ENCODE results near the gene PATE2.

Gene PATE2

DNA sequence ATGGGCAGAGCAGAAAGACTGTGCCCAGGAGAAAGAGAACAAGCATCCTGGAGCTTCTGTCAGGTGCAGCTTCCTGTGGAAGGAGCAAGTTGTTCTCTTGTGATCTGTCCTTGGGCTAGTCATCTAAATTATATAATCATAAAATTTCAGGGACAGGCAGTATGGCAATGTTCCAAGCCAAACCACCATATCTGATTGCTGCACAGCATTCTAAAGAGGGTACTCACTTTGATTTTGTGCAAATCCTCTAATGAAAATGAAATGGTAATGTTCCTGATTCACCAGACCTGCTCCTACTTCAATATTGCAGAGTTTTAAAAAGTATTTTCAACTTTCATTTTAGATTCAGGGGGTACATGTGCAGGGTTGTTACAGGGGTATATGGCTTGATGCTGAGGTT is at the start of gene PATE2:
PATE2 (minus strand) TSS at position 101 of the 400 bp plus-strand sequence; CDS start at position 46, 55 bp downstream.
- no peak for DNase-seq (ENCODE audit: low read depth)
- TF ChIP-seq, protein P1, sequence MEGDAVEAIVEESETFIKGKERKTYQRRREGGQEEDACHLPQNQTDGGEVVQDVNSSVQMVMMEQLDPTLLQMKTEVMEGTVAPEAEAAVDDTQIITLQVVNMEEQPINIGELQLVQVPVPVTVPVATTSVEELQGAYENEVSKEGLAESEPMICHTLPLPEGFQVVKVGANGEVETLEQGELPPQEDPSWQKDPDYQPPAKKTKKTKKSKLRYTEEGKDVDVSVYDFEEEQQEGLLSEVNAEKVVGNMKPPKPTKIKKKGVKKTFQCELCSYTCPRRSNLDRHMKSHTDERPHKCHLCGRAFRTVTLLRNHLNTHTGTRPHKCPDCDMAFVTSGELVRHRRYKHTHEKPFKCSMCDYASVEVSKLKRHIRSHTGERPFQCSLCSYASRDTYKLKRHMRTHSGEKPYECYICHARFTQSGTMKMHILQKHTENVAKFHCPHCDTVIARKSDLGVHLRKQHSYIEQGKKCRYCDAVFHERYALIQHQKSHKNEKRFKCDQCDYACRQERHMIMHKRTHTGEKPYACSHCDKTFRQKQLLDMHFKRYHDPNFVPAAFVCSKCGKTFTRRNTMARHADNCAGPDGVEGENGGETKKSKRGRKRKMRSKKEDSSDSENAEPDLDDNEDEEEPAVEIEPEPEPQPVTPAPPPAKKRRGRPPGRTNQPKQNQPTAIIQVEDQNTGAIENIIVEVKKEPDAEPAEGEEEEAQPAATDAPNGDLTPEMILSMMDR (IDR thresholded peaks at IDR 0.05; ENCODE audit: low read length, missing control alignments) = no peak

DNA sequence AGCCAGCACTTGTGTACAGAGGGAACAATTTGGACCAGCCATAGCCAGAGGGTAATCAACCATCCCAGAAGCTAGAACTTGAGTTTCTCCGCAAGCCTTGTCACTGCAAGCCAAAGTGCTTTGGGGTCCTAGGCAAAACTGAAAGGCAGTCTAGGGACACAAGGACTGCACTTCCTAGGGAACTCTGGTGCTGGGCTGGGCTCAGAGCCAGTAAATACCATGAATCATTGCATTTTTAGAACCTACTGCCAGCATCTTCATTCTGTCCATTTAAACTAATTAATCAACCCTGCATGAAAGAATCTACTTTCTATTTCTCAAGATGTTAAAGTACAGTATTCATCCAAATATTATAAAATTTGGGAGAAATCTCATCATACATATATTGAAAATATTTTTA is 29.3 kb upstream of the PATE2 start:
- peak; percentile 14 for DNase-seq (ENCODE audit: low read depth)
- no peak overlapping the region for H3K4me3 ChIP-seq (replicated peaks; ENCODE audit: low read depth, low read length)
- TF ChIP-seq, protein P1 (IDR thresholded peaks at IDR 0.05; ENCODE audit: low read length, missing control alignments) = no peak

More for the DNA sequence above, at the start of gene PATE2:
- H3K4me3 ChIP-seq (replicated peaks; ENCODE audit: low read depth, low read length) = no peak within 1 kb of the TSS

DNA sequence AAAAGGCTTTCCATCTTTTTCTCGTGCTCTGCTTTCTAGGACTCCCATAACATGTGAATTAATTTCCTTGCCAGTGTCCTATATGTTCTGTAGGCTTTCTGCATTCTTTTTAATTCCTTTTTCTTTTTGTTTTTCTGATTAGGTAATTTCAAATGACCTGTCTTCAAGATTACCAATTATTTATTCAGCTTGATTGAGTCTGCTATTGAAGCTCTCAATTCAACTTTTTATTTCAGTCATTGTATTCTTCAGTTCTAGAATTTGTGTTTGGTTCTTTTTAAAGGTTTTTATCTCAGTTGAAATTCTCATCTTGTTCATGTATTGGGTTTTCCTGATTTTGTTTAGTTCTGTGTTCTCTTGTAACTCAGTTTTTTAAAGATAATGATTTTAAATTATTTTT is 23.8 kb upstream of the PATE2 start:
- TF ChIP-seq, protein P1 (IDR thresholded peaks at IDR 0.05; ENCODE audit: low read length, missing control alignments) = no peak
- DNase-seq (ENCODE audit: low read depth) = no peak
- no peak overlapping the region for H3K4me3 ChIP-seq (replicated peaks; ENCODE audit: low read depth, low read length)

DNA sequence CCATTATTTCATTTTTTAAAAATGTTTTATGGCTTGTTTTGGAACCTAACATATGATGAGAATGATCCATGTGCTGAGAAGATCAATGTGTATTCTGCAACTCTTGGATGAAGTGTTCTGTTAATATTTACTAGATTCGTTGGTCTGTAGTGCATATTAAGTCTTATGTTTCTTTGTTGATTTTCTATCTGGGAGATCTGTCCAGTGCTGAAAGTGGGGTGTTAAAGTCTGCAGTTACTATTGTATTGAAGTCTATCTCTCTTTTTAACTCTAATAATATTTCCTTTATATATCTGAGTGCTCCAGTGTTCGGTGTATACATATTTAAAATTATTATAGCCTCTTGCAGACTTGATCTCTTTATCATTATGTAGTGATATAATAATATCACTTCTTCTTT is 21.2 kb upstream of the PATE2 start:
- DNase-seq (ENCODE audit: low read depth) = no peak
- TF ChIP-seq, protein P1 (IDR thresholded peaks at IDR 0.05; ENCODE audit: low read length, missing control alignments) = no peak
- no peak overlapping the region for H3K4me3 ChIP-seq (replicated peaks; ENCODE audit: low read depth, low read length)

DNA sequence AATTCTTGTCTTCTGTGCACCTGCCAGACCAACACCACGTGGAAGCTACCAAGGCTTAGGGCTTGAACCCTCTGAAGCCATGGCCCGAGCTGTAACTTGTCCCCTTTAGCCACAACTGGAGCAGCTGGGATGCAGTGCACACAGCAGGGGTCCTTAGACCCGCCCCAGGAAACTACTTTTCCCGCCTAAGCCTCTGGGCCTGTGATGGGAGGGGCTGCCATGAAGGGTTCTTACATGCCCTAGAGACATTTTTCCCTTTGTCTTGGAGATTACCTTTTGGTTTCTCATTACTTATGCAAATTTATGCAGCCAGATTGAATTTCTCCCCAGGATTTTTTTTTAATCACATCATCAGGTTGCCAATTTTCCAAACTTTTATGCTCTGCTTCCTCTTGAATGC is 19.0 kb upstream of the PATE2 start:
- TF ChIP-seq, protein P1 (IDR thresholded peaks at IDR 0.05; ENCODE audit: low read length, missing control alignments) = no peak
- no peak for DNase-seq (ENCODE audit: low read depth)
- H3K4me3 ChIP-seq (replicated peaks; ENCODE audit: low read depth, low read length) = no peak overlapping the region

DNA sequence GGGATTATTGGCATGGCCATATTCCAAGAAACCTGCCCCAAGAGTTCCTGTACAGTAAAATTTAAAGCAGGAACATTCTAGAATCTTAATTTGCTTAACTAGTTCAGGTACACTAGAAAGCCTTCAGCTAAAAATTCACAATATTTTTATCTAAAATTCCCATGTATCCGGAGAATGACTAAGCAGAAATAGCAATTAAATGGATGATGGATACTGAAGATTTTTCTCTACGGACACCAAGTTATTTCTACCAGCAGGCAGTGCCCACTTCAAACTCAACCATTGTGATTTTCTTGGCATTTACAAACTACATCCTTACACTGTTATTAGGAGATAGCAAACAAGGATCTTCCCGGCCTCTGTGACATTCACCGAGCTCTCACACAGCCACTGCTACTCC is 12.2 kb upstream of the PATE2 start:
- no peak for DNase-seq (ENCODE audit: low read depth)
- no peak overlapping the region for H3K4me3 ChIP-seq (replicated peaks; ENCODE audit: low read depth, low read length)
- TF ChIP-seq, protein P1 (IDR thresholded peaks at IDR 0.05; ENCODE audit: low read length, missing control alignments) = no peak

DNA sequence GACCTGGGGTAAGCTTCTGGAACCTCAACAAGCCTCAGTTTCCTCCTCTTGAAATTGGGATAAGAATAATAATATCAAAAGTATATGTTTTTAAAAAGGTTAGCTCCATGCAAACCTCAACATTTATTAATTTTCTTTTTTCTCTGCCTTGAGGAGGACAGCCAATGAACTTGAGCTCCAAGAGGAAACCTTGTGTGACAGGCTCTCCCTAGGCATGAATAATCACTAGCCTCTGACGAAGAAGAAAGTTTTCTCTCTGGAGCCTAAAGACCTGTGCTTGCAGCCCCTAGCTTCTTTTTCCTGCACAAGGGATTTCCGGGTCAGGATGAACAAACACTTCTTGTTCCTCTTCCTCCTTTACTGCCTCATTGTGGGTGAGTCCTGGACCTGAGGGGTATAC is 9.2 kb upstream of the PATE2 start, which contains the start of gene PATE3:
PATE3 (plus strand) TSS at position 301 of the 400 bp plus-strand sequence; CDS start at position 326, 25 bp downstream.
- no peak within 1 kb of the TSS for H3K4me3 ChIP-seq (replicated peaks; ENCODE audit: low read depth, low read length)
- DNase-seq (ENCODE audit: low read depth) = no peak
- TF ChIP-seq, protein P1 (IDR thresholded peaks at IDR 0.05; ENCODE audit: low read length, missing control alignments) = no peak

All from fibroblast of pulmonary artery (primary cell).